OCI-LY1 (cell line): ENCODE data around the gene PTPRD.

Experiments
- H2AFZ ChIP-seq: fragments of 200-600 bp; sonication (generic), shearing (Covaris generic); 2 replicates; pipeline ENCODE4 v1.6.0; 2014; ENCODE audit warnings: antibody characterized with exemption, mild to moderate bottlenecking, low read length
- H3F3A ChIP-seq: fragments of 200-600 bp; sonication (generic), shearing (Covaris generic); 2 replicates; pipeline ENCODE4 v1.6.0; 2014; ENCODE audit warnings: mild to moderate bottlenecking, antibody characterized with exemption, low read length, moderate library complexity; ENCODE audit not compliant: insufficient read depth
- H3K27ac ChIP-seq: fragments of 200-600 bp; sonication (generic); 2 replicates; pipeline ENCODE4 v1.5.1; 2014; ENCODE audit warnings: low read length, mixed run types, mild to moderate bottlenecking, low read depth; ENCODE audit not compliant: poor library complexity, severe bottlenecking
- H3K27me3 ChIP-seq: fragments of 200-600 bp; sonication (generic); 2 replicates; pipeline ENCODE4 v1.6.0; 2014; ENCODE audit warnings: antibody characterized with exemption, mild to moderate bottlenecking, low read length, moderate library complexity; ENCODE audit not compliant: insufficient read depth
- H3K36me3 ChIP-seq: fragments of 200-600 bp; sonication (generic); 2 replicates; pipeline ENCODE4 v1.6.1; 2014; ENCODE audit warnings: mild to moderate bottlenecking, antibody characterized with exemption, low read length, moderate library complexity, mixed read lengths; ENCODE audit not compliant: insufficient read depth
- H3K4me1 ChIP-seq: fragments of 200-600 bp; sonication (generic); 2 replicates; pipeline ENCODE4 v1.5.1; 2014; ENCODE audit warnings: mild to moderate bottlenecking, low read length, moderate library complexity; ENCODE audit not compliant: insufficient read depth, severe bottlenecking
- H3K4me2 ChIP-seq: fragments of 200-600 bp; sonication (generic), shearing (Covaris generic); 2 replicates; pipeline ENCODE4 v1.6.1; 2014; ENCODE audit warnings: low read length
- H3K4me3 ChIP-seq: fragments of 200-600 bp; sonication (generic); 2 replicates; pipeline ENCODE4 v1.5.1; 2014; ENCODE audit warnings: low read length, low read depth, mild to moderate bottlenecking, mixed read lengths; ENCODE audit not compliant: poor library complexity, severe bottlenecking
- H3K79me2 ChIP-seq: fragments of 200-600 bp; shearing (Covaris generic); 2 replicates; pipeline ENCODE4 v1.6.1; 2016; ENCODE audit warnings: mixed run types, low read length, mixed read lengths; ENCODE audit not compliant: insufficient read depth
- H3K9ac ChIP-seq: fragments of 200-600 bp; sonication (generic), shearing (Covaris generic); 2 replicates; pipeline ENCODE4 v1.6.1; 2014; ENCODE audit warnings: mild to moderate bottlenecking, low read length, mixed read lengths
- H3K9me2 ChIP-seq: fragments of 200-600 bp; sonication (generic), shearing (Covaris generic); 2 replicates; pipeline ENCODE4 v1.6.1; 2014; ENCODE audit warnings: low read depth, mild to moderate bottlenecking, low read length, mixed read lengths
- H3K9me3 ChIP-seq: fragments of 200-600 bp; shearing (Covaris generic); 2 replicates; pipeline ENCODE4 v1.6.1; 2014; ENCODE audit warnings: low read length, mixed read lengths
- H4K20me1 ChIP-seq: fragments of 200-600 bp; sonication (generic), shearing (Covaris generic); 2 replicates; pipeline ENCODE4 v1.6.0; 2016; ENCODE audit warnings: mild to moderate bottlenecking, low read length; ENCODE audit not compliant: insufficient read depth
- EZH2 ChIP-seq: fragments of 200-600 bp; sonication (generic), shearing (Covaris generic); IDR thresholded peaks from 2 replicates; pipeline ENCODE4 v1.8.0; 2017; ENCODE audit warnings: borderline replicate concordance, mixed run types, mild to moderate bottlenecking, antibody characterized with exemption, low read length, moderate library complexity, mixed read lengths
- TF ChIP-seq, protein P1 (sequence below): fragments of 200-600 bp; sonication (generic), shearing (Covaris generic); IDR thresholded peaks from 2 replicates; pipeline ENCODE4 v1.5.1; 2017; ENCODE audit warnings: mild to moderate bottlenecking, antibody characterized with exemption, low read length, moderate library complexity, mixed read lengths

The PTPRD gene

DNA sequence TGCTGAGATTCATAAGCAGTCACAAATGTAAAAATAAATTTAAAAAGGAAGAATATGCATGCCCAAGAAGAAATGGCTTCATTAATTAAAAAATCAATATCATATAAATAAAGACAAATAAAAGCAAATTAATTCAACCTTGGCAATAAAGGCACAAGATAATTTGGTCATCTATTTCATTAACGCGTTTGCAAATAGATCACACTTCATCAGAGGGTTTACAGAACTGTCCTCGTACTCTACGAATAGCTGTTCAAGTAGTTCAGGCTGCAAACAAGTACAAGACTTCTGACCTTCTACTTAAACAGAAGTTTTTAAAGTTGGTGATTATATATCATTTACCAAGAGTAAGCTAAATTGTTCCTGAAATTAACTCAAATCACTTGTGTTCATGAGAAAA, 2038.0 kb downstream of the PTPRD start:
- H3K4me3 ChIP-seq, result no peak overlapping the region
- TF ChIP-seq, protein P1, sequence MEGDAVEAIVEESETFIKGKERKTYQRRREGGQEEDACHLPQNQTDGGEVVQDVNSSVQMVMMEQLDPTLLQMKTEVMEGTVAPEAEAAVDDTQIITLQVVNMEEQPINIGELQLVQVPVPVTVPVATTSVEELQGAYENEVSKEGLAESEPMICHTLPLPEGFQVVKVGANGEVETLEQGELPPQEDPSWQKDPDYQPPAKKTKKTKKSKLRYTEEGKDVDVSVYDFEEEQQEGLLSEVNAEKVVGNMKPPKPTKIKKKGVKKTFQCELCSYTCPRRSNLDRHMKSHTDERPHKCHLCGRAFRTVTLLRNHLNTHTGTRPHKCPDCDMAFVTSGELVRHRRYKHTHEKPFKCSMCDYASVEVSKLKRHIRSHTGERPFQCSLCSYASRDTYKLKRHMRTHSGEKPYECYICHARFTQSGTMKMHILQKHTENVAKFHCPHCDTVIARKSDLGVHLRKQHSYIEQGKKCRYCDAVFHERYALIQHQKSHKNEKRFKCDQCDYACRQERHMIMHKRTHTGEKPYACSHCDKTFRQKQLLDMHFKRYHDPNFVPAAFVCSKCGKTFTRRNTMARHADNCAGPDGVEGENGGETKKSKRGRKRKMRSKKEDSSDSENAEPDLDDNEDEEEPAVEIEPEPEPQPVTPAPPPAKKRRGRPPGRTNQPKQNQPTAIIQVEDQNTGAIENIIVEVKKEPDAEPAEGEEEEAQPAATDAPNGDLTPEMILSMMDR, result no peak
- no peak for TF ChIP-seq EZH2
- no peaks in the 10 kb centered on the region for H3K79me2 ChIP-seq
- no peak overlapping the region for H2AFZ ChIP-seq
- H3K27me3 ChIP-seq, result no peaks in the 10 kb centered on the region
- no peak overlapping the region for H3K4me2 ChIP-seq
- no peaks in the 10 kb centered on the region for H3K36me3 ChIP-seq
- H3K9ac ChIP-seq, result no peak overlapping the region
- no peaks in the 10 kb centered on the region for H3K9me2 ChIP-seq
- no peaks in the 10 kb centered on the region for H3K4me1 ChIP-seq
- H3K27ac ChIP-seq, result no peak overlapping the region
- H4K20me1 ChIP-seq, result no peaks in the 10 kb centered on the region
- no peaks in the 10 kb centered on the region for H3K9me3 ChIP-seq
- no peaks in the 10 kb centered on the region for H3F3A ChIP-seq

DNA sequence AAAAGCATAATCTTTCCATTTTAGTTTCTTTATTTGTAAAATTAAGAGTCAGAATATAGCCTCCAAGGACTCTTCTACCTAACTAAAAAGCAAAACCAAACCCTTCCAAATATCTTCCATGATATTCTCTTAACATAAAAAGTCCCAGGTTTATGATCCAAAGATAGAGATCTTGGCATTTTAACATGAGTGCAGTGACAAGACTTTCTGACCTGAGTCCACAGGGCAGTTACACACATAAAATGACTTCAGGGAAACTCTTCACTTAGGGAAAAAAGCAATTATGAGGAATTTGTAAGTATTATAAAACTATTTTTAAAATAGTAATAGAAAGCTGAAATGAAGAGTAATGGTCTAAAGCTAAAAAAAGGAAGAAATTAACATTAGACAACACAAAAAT, 2040.6 kb downstream of the PTPRD start:
- Histone ChIP-seq H3F3A (no peaks in the 10 kb centered on the region), H3K9me2 (no peaks in the 10 kb centered on the region), H3K4me1 (no peaks in the 10 kb centered on the region), H3K4me2 (no peak overlapping the region), H3K9ac (no peak overlapping the region), H3K4me3 (no peak overlapping the region), H4K20me1 (no peaks in the 10 kb centered on the region), H3K27me3 (no peaks in the 10 kb centered on the region), H3K9me3 (no peaks in the 10 kb centered on the region), H3K27ac (no peak overlapping the region), H3K79me2 (no peaks in the 10 kb centered on the region), H3K36me3 (no peaks in the 10 kb centered on the region), H2AFZ (no peak overlapping the region)
- no peak for TF ChIP-seq EZH2
- TF ChIP-seq, protein P1, result no peak

DNA sequence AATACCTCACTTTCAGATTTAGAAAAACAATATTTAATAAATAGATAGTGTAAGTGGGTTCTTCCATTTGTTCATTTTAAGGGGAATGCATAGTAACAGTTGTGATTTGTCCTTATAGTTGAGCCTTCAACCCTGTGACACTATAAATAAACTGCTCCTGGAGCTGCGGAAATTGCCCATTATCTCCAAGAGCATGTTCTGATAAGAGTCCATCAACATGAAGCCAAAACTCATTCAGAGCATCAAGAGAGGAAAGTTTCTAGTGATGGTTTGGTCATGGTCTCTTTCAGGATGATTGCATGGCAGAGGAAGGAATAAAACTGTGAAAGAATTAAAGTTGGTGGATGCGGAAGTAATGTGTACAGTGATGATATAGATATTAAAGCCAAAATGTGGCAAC, 2041.2 kb downstream of the PTPRD start:
- Histone ChIP-seq H3K9ac (no peak overlapping the region), H3K36me3 (no peaks in the 10 kb centered on the region), H3K27me3 (no peaks in the 10 kb centered on the region), H3K79me2 (no peaks in the 10 kb centered on the region), H3K9me2 (no peaks in the 10 kb centered on the region), H3F3A (no peaks in the 10 kb centered on the region), H3K4me3 (no peak overlapping the region), H3K4me1 (no peaks in the 10 kb centered on the region), H2AFZ (no peak overlapping the region), H3K27ac (no peak overlapping the region), H3K9me3 (no peaks in the 10 kb centered on the region), H4K20me1 (no peaks in the 10 kb centered on the region), H3K4me2 (no peak overlapping the region)
- TF ChIP-seq, protein P1, result no peak
- no peak for TF ChIP-seq EZH2
